Activated gamma-delta T cell (primary cell): ENCODE measurements around the gene ZFHX3.

ENCODE experiments used
- DNase-seq: peaks from one replicate; lab custom pipeline; 2025; lab: John Stamatoyannopoulos, UW

The ZFHX3 gene

GRCh38 chr16:72878301-72879269 is 169.3 kb downstream of the ZFHX3 start:
- no peak for DNase-seq

- no peak for DNase-seq
Observed at GRCh38 chr16:72877374-72878028, 170.4 kb downstream of the ZFHX3 start.

GRCh38 chr16:72876981-72877373 is 171.0 kb downstream of the ZFHX3 start:
- no peak for DNase-seq

- DNase-seq, result no peak
Observed at GRCh38 chr16:72876221-72876620, 171.7 kb downstream of the ZFHX3 start.

GRCh38 chr16:72875291-72876031 is 172.5 kb downstream of the ZFHX3 start:
- no peak for DNase-seq

- DNase-seq, result no peak
Observed at GRCh38 chr16:72873853-72874252, 174.1 kb downstream of the ZFHX3 start.

GRCh38 chr16:72873044-72873443 is 174.9 kb downstream of the ZFHX3 start:
- DNase-seq, result no peak

GRCh38 chr16:72865835-72866234 is 182.1 kb downstream of the ZFHX3 start:
- no peak for DNase-seq

- DNase-seq, result no peak
Observed at GRCh38 chr16:72865258-72865657, 182.7 kb downstream of the ZFHX3 start.

GRCh38 chr16:72864130-72864833 is 183.6 kb downstream of the ZFHX3 start:
- DNase-seq, result no peak

- DNase-seq, result no peak
Observed at GRCh38 chr16:72862090-72862489, 185.8 kb downstream of the ZFHX3 start.

GRCh38 chr16:72860726-72861562 is 187.0 kb downstream of the ZFHX3 start:
- no peak for DNase-seq

- DNase-seq, result no peak
Observed at GRCh38 chr16:72859581-72859980, 188.3 kb downstream of the ZFHX3 start.

- no peak for DNase-seq
Observed at GRCh38 chr16:72858665-72859493, 189.0 kb downstream of the ZFHX3 start.

GRCh38 chr16:72857834-72858664 is 189.9 kb downstream of the ZFHX3 start:
- DNase-seq, result no peak

GRCh38 chr16:72856797-72857196 is 191.1 kb downstream of the ZFHX3 start:
- DNase-seq, result no peak

GRCh38 chr16:72854267-72854959 is 193.5 kb downstream of the ZFHX3 start:
- DNase-seq, result no peak

GRCh38 chr16:72853575-72854266 is 194.2 kb downstream of the ZFHX3 start:
- no peak for DNase-seq
